HEK293 (cell line): ENCODE data around the gene TTLL1.

Experiments
- GLI2 ChIP-seq: fragments of 450-650 bp; formaldehyde crosslinking; IDR thresholded peaks from 2 replicates; pipeline ENCODE4; 2017; ENCODE audit warnings: missing biosample characterization, missing genetic modification characterization, low read depth, borderline replicate concordance
- MZF1 ChIP-seq: fragments of 450-650 bp; formaldehyde crosslinking; IDR thresholded peaks from 2 replicates; pipeline ENCODE4 v1.5.1; 2017; ENCODE audit warnings: missing biosample characterization, missing genetic modification characterization, borderline replicate concordance
- PRDM1 ChIP-seq: fragments of 450-650 bp; formaldehyde crosslinking; IDR thresholded peaks from 2 replicates; pipeline ENCODE4; 2016; ENCODE audit warnings: missing biosample characterization, missing genetic modification characterization
- RBAK ChIP-seq: fragments of 450-650 bp; formaldehyde crosslinking; IDR thresholded peaks from 2 replicates; pipeline ENCODE4 v1.5.1; 2016; ENCODE audit warnings: missing biosample characterization, missing genetic modification characterization
- REPIN1 ChIP-seq: fragments of 450-650 bp; formaldehyde crosslinking; IDR thresholded peaks from 2 replicates; pipeline ENCODE4 v1.5.1; 2017; ENCODE audit warnings: missing biosample characterization, missing genetic modification characterization, low read depth
- SCRT2 ChIP-seq: fragments of 450-650 bp; formaldehyde crosslinking; IDR thresholded peaks from 2 replicates; pipeline ENCODE4 v1.5.1; 2016; ENCODE audit warnings: missing biosample characterization, missing genetic modification characterization
- WT1 ChIP-seq: fragments of 450-650 bp; formaldehyde crosslinking; IDR thresholded peaks from 2 replicates; pipeline ENCODE4 v1.5.1; 2016; ENCODE audit warnings: missing biosample characterization, missing genetic modification characterization
- ZFHX2 ChIP-seq: fragments of 450-650 bp; formaldehyde crosslinking; conservative IDR thresholded peaks from 2 replicates; pipeline ENCODE4 v1.5.1; 2016; ENCODE audit warnings: missing biosample characterization, missing genetic modification characterization
- ZNF10 ChIP-seq: fragments of 450-650 bp; formaldehyde crosslinking; IDR thresholded peaks from 2 replicates; pipeline ENCODE4 v1.5.1; 2017; ENCODE audit warnings: missing biosample characterization, missing genetic modification characterization
- ZNF121 ChIP-seq: fragments of 450-650 bp; formaldehyde crosslinking; IDR thresholded peaks from 2 replicates; pipeline ENCODE4 v1.5.1; 2016; ENCODE audit warnings: missing biosample characterization, missing genetic modification characterization
- ZNF169 ChIP-seq: fragments of 450-650 bp; formaldehyde crosslinking; IDR thresholded peaks from 2 replicates; pipeline ENCODE4 v1.5.1; 2016; ENCODE audit warnings: missing biosample characterization, missing genetic modification characterization
- ZNF214 ChIP-seq: fragments of 450-650 bp; formaldehyde crosslinking; IDR thresholded peaks from 2 replicates; pipeline ENCODE4 v1.5.1; 2017; ENCODE audit warnings: missing biosample characterization, mild to moderate bottlenecking, missing genetic modification characterization, borderline replicate concordance
- ZNF223 ChIP-seq: fragments of 450-650 bp; formaldehyde crosslinking; IDR thresholded peaks from 2 replicates; pipeline ENCODE4 v1.5.1; 2016; ENCODE audit warnings: missing biosample characterization, missing genetic modification characterization
- ZNF248 ChIP-seq: fragments of 450-650 bp; formaldehyde crosslinking; IDR thresholded peaks from 2 replicates; pipeline ENCODE4 v1.5.1; 2017; ENCODE audit warnings: missing biosample characterization, missing genetic modification characterization
- ZNF311 ChIP-seq: fragments of 450-650 bp; formaldehyde crosslinking; IDR thresholded peaks from 2 replicates; pipeline ENCODE4 v1.5.1; 2017; ENCODE audit warnings: missing biosample characterization, missing genetic modification characterization, borderline replicate concordance
- ZNF350 ChIP-seq: fragments of 450-650 bp; formaldehyde crosslinking; IDR thresholded peaks from 2 replicates; pipeline ENCODE4 v1.5.0; 2017; ENCODE audit warnings: missing biosample characterization, mild to moderate bottlenecking, missing genetic modification characterization
- ZNF48 ChIP-seq: fragments of 450-650 bp; formaldehyde crosslinking; IDR thresholded peaks from 2 replicates; pipeline ENCODE4 v1.5.1; 2016; ENCODE audit warnings: missing biosample characterization, missing genetic modification characterization
- ZNF600 ChIP-seq: fragments of 450-650 bp; formaldehyde crosslinking; IDR thresholded peaks from 2 replicates; pipeline ENCODE4 v1.5.1; 2016; ENCODE audit warnings: missing biosample characterization, missing genetic modification characterization
- ZNF610 ChIP-seq: fragments of 450-650 bp; formaldehyde crosslinking; IDR thresholded peaks from 2 replicates; pipeline ENCODE4 v1.5.1; 2016; ENCODE audit warnings: missing biosample characterization, missing genetic modification characterization, borderline replicate concordance
- ZNF776 ChIP-seq: fragments of 450-650 bp; formaldehyde crosslinking; IDR thresholded peaks from 2 replicates; pipeline ENCODE4 v1.5.0; 2017; ENCODE audit warnings: missing biosample characterization, missing genetic modification characterization, borderline replicate concordance
- ZNF777 ChIP-seq: fragments of 450-650 bp; formaldehyde crosslinking; IDR thresholded peaks from 2 replicates; pipeline ENCODE4 v1.5.1; 2017; ENCODE audit warnings: missing biosample characterization, missing genetic modification characterization, borderline replicate concordance
- TF ChIP-seq, protein P1 (sequence below): fragments of 450-650 bp; formaldehyde crosslinking; conservative IDR thresholded peaks from 2 replicates; pipeline ENCODE4 v1.5.1; 2016; ENCODE audit warnings: low read depth, missing biosample characterization, missing genetic modification characterization
- TF ChIP-seq, protein P2 (sequence below): fragments of 450-650 bp; formaldehyde crosslinking; IDR thresholded peaks from 2 replicates; pipeline ENCODE4 v1.5.1; 2017; ENCODE audit warnings: missing biosample characterization, missing genetic modification characterization
- TF ChIP-seq, protein P3 (sequence below): fragments of 450-650 bp; formaldehyde crosslinking; IDR thresholded peaks from 2 replicates; pipeline ENCODE4 v1.5.1; 2016; ENCODE audit warnings: missing biosample characterization, missing genetic modification characterization
- TF ChIP-seq, protein P4 (sequence below): fragments of 450-650 bp; formaldehyde crosslinking; IDR thresholded peaks from 2 replicates; pipeline ENCODE4 v1.5.1; 2017; ENCODE audit warnings: missing biosample characterization, missing genetic modification characterization
- TF ChIP-seq, protein P5 (sequence below): sonication (generic); formaldehyde crosslinking; IDR thresholded peaks from 2 replicates; pipeline ENCODE4 v1.8.1; 2022; ENCODE audit warnings: mild to moderate bottlenecking, moderate library complexity, missing genetic modification reagents
- TF ChIP-seq, protein P6 (sequence below): fragments of 450-650 bp; formaldehyde crosslinking; IDR thresholded peaks from 2 replicates; pipeline ENCODE4 v1.5.1; 2016; ENCODE audit warnings: missing biosample characterization, missing genetic modification characterization

The TTLL1 gene

DNA sequence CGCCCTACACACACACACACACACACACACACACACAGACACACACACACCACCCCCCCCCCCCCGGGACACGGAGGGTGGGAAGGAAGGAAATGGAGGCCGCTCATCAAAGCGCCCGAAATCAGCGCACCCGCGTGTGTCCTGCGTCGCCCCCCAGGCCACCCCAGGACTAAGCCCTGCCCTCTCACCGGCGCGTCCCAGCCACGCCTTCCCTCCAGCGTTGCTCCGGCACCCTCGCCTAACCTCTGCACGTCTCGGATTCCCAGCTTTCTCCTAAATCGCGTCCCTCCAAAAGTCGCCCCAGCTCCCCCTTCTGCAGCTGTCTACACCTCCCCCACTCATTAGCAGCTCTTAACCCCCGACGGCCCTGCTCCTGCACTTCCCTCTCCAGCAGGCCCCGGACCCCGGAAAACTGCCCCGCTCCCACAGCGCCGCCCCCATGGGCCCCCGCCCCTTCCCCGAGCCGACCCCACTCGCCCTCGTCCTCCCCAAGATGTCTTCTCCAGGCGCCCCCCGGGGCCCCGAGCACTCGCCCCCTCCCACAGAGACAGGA is 74.8 kb downstream of the TTLL1 start (continued):
- TF ChIP-seq, protein P1, sequence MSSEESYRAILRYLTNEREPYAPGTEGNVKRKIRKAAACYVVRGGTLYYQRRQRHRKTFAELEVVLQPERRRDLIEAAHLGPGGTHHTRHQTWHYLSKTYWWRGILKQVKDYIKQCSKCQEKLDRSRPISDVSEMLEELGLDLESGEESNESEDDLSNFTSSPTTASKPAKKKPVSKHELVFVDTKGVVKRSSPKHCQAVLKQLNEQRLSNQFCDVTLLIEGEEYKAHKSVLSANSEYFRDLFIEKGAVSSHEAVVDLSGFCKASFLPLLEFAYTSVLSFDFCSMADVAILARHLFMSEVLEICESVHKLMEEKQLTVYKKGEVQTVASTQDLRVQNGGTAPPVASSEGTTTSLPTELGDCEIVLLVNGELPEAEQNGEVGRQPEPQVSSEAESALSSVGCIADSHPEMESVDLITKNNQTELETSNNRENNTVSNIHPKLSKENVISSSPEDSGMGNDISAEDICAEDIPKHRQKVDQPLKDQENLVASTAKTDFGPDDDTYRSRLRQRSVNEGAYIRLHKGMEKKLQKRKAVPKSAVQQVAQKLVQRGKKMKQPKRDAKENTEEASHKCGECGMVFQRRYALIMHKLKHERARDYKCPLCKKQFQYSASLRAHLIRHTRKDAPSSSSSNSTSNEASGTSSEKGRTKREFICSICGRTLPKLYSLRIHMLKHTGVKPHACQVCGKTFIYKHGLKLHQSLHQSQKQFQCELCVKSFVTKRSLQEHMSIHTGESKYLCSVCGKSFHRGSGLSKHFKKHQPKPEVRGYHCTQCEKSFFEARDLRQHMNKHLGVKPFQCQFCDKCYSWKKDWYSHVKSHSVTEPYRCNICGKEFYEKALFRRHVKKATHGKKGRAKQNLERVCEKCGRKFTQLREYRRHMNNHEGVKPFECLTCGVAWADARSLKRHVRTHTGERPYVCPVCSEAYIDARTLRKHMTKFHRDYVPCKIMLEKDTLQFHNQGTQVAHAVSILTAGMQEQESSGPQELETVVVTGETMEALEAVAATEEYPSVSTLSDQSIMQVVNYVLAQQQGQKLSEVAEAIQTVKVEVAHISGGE (tag by site-specific recombination): no peak
- TF ChIP-seq ZNF776 (tag by site-specific recombination): no peak
- TF ChIP-seq SCRT2 (tag by site-specific recombination): no peak
- no peak for TF ChIP-seq ZNF214 (tag by site-specific recombination)
- no peak for TF ChIP-seq ZNF223 (tag by site-specific recombination)
- no peak for TF ChIP-seq REPIN1 (tag by site-specific recombination)
- TF ChIP-seq, protein P2, sequence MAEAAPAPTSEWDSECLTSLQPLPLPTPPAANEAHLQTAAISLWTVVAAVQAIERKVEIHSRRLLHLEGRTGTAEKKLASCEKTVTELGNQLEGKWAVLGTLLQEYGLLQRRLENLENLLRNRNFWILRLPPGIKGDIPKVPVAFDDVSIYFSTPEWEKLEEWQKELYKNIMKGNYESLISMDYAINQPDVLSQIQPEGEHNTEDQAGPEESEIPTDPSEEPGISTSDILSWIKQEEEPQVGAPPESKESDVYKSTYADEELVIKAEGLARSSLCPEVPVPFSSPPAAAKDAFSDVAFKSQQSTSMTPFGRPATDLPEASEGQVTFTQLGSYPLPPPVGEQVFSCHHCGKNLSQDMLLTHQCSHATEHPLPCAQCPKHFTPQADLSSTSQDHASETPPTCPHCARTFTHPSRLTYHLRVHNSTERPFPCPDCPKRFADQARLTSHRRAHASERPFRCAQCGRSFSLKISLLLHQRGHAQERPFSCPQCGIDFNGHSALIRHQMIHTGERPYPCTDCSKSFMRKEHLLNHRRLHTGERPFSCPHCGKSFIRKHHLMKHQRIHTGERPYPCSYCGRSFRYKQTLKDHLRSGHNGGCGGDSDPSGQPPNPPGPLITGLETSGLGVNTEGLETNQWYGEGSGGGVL (tag by site-specific recombination): peak; percentile 86
- TF ChIP-seq ZNF121 (tag by site-specific recombination): no peak
- no peak for TF ChIP-seq ZFHX2
- peak; percentile 47; the same call in 1 of the 2 replicates for TF ChIP-seq ZNF777 (tag by site-specific recombination)
- TF ChIP-seq PRDM1: no peak
- TF ChIP-seq, protein P3, sequence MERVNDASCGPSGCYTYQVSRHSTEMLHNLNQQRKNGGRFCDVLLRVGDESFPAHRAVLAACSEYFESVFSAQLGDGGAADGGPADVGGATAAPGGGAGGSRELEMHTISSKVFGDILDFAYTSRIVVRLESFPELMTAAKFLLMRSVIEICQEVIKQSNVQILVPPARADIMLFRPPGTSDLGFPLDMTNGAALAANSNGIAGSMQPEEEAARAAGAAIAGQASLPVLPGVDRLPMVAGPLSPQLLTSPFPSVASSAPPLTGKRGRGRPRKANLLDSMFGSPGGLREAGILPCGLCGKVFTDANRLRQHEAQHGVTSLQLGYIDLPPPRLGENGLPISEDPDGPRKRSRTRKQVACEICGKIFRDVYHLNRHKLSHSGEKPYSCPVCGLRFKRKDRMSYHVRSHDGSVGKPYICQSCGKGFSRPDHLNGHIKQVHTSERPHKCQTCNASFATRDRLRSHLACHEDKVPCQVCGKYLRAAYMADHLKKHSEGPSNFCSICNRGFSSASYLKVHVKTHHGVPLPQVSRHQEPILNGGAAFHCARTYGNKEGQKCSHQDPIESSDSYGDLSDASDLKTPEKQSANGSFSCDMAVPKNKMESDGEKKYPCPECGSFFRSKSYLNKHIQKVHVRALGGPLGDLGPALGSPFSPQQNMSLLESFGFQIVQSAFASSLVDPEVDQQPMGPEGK: peak; percentile 86
- no peak for TF ChIP-seq ZNF311
- TF ChIP-seq MZF1 (tag by site-specific recombination): no peak
- TF ChIP-seq, protein P4, sequence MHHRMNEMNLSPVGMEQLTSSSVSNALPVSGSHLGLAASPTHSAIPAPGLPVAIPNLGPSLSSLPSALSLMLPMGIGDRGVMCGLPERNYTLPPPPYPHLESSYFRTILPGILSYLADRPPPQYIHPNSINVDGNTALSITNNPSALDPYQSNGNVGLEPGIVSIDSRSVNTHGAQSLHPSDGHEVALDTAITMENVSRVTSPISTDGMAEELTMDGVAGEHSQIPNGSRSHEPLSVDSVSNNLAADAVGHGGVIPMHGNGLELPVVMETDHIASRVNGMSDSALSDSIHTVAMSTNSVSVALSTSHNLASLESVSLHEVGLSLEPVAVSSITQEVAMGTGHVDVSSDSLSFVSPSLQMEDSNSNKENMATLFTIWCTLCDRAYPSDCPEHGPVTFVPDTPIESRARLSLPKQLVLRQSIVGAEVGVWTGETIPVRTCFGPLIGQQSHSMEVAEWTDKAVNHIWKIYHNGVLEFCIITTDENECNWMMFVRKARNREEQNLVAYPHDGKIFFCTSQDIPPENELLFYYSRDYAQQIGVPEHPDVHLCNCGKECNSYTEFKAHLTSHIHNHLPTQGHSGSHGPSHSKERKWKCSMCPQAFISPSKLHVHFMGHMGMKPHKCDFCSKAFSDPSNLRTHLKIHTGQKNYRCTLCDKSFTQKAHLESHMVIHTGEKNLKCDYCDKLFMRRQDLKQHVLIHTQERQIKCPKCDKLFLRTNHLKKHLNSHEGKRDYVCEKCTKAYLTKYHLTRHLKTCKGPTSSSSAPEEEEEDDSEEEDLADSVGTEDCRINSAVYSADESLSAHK: no peak
- TF ChIP-seq ZNF48 (tag by site-specific recombination): no peak
- no peak for TF ChIP-seq ZNF10 (tag by site-specific recombination)
- no peak for TF ChIP-seq ZNF600 (tag by site-specific recombination)
- TF ChIP-seq GLI2 (tag by site-specific recombination): no peak
- peak; percentile 14; the same call in 1 of the 2 replicates for TF ChIP-seq WT1 (tag by site-specific recombination)
- TF ChIP-seq ZNF248 (tag by site-specific recombination): no peak
- TF ChIP-seq ZNF610 (tag by site-specific recombination): no peak
- TF ChIP-seq ZNF350: no peak
- TF ChIP-seq, protein P5, sequence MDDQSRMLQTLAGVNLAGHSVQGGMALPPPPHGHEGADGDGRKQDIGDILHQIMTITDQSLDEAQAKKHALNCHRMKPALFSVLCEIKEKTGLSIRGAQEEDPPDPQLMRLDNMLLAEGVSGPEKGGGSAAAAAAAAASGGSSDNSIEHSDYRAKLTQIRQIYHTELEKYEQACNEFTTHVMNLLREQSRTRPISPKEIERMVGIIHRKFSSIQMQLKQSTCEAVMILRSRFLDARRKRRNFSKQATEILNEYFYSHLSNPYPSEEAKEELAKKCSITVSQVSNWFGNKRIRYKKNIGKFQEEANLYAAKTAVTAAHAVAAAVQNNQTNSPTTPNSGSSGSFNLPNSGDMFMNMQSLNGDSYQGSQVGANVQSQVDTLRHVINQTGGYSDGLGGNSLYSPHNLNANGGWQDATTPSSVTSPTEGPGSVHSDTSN (CRISPR knock-in tag): no peak; the same call in 1 of the 2 replicates
- TF ChIP-seq RBAK (tag by site-specific recombination): no peak
- no peak for TF ChIP-seq ZNF169 (tag by site-specific recombination)
- TF ChIP-seq, protein P6, sequence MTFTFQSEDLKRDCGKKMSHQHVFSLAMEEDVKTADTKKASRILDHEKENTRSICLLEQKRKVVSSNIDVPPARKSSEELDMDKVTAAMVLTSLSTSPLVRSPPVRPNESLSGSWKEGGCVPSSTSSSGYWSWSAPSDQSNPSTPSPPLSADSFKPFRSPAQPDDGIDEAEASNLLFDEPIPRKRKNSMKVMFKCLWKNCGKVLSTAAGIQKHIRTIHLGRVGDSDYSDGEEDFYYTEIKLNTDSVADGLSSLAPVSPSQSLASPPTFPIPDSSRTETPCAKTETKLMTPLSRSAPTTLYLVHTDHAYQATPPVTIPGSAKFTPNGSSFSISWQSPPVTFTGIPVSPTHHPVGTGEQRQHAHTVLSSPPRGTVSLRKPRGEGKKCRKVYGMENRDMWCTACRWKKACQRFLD (tag by site-specific recombination): no peak
